WERI-Rb-1 (cell line): ENCODE data around the gene PGS1.

ENCODE experiments used
- DNase-seq: peaks from one replicate; pipeline ENCODE4 v3.0.0-alpha.2; 2020
- H3K27ac ChIP-seq: fragments of 250-450 bp; sonication (Bioruptor Pico); 2 replicates; pipeline ENCODE4 v1.5.1; 2020; ENCODE audit warnings: mild to moderate bottlenecking, moderate library complexity
- H3K27me3 ChIP-seq: fragments of 250-450 bp; sonication (Bioruptor Pico); 2 replicates; pipeline ENCODE4 v1.5.1; 2021; ENCODE audit warnings: mild to moderate bottlenecking, low read depth, moderate library complexity; ENCODE audit not compliant: insufficient read depth, severe bottlenecking
- H3K36me3 ChIP-seq: fragments of 250-450 bp; sonication (Bioruptor Pico); 2 replicates; pipeline ENCODE4 v1.5.1; 2020; ENCODE audit warnings: mild to moderate bottlenecking, moderate library complexity
- H3K4me3 ChIP-seq: 2 replicates; pipeline ENCODE4 v1.5.1; 2011; ENCODE audit warnings: low read depth, mild to moderate bottlenecking, control low read depth, low read length
- H3K9me3 ChIP-seq: fragments of 250-450 bp; sonication (Bioruptor Pico); 2 replicates; pipeline ENCODE4 v1.5.1; 2021; ENCODE audit warnings: mild to moderate bottlenecking, moderate library complexity; ENCODE audit not compliant: severe bottlenecking
- CTCF ChIP-seq: IDR thresholded peaks from 2 replicates; pipeline ENCODE4 v1.5.1; 2011; ENCODE audit warnings: low read depth, mild to moderate bottlenecking, control low read depth, inconsistent platforms, low read length

The PGS1 gene

GRCh38 chr17:78438271-78438691 lies 59.8 kb downstream of the PGS1 start:
- H3K27ac ChIP-seq, result no peak overlapping the region
- no peaks in the 10 kb centered on the region for H3K27me3 ChIP-seq
- no peak for DNase-seq
- no peak for TF ChIP-seq CTCF
- H3K4me3 ChIP-seq, result no peak overlapping the region
- no peaks in the 10 kb centered on the region for H3K9me3 ChIP-seq
- no peaks in the 10 kb centered on the region for H3K36me3 ChIP-seq

DNA sequence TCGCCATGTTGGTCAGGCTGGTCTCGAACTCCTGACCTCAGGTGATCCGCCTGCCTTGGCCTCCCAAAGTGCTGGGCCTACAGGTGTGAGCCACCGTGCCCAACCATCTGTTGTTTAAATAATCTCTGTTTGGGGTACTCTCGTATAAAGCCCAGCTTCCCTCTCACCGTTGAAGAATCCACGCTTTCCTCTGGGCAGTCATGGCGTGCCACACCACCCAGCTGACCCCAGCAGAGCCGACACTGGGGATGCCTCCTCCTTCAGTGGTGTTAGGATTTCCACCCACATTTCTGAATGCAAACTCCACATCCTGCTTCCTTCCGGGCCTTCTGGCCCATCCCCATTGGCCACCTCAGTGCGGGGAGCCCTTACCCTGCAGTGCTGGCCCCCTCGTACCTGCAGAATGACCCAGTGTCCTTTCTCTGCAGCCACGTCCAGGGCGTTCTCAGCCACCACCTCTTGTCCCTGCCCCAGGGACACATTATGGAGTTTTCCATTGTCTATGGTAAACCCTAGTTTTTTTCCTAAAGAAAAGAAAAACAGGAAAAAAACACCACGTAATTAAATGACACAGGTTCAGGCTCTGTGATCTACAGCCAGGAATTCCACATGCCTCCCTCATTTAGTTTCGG lies 60.4 kb downstream of the PGS1 start:
- no peaks in the 10 kb centered on the region for H3K36me3 ChIP-seq

GRCh38 chr17:78441271-78441971 lies 63.0 kb downstream of the PGS1 start:
- peak; percentile 77 for DNase-seq
- H3K27ac ChIP-seq, result no peak overlapping the region; the same call in 1 of the 2 replicates
- H3K36me3 ChIP-seq, result no peaks in the 10 kb centered on the region
- no peaks in the 10 kb centered on the region for H3K27me3 ChIP-seq
- H3K9me3 ChIP-seq, result no peaks in the 10 kb centered on the region
- no peak overlapping the region for H3K4me3 ChIP-seq
- TF ChIP-seq CTCF, result no peak

More for the DNA sequence above, 60.4 kb downstream of the PGS1 start:
- no peak for DNase-seq
- no peak overlapping the region for H3K4me3 ChIP-seq
- no peak overlapping the region for H3K27ac ChIP-seq
- TF ChIP-seq CTCF, result no peak
- H3K9me3 ChIP-seq, result no peaks in the 10 kb centered on the region
- H3K27me3 ChIP-seq, result no peaks in the 10 kb centered on the region

- no peak for TF ChIP-seq CTCF
- no peaks in the 10 kb centered on the region for H3K9me3 ChIP-seq
- H3K27ac ChIP-seq, result no peak overlapping the region
- no peaks in the 10 kb centered on the region for H3K36me3 ChIP-seq
- no peak for DNase-seq
- H3K27me3 ChIP-seq, result no peaks in the 10 kb centered on the region
- no peak overlapping the region for H3K4me3 ChIP-seq
Measured at GRCh38 chr17:78442648-78443218, 64.3 kb downstream of the PGS1 start.

- no peaks in the 10 kb centered on the region for H3K9me3 ChIP-seq
- no peak for TF ChIP-seq CTCF
- H3K4me3 ChIP-seq, result no peak overlapping the region
- no peaks in the 10 kb centered on the region for H3K27me3 ChIP-seq
- no peak for DNase-seq
- no peaks in the 10 kb centered on the region for H3K36me3 ChIP-seq
- H3K27ac ChIP-seq, result no peak overlapping the region
Measured at GRCh38 chr17:78444392-78444791, 65.9 kb downstream of the PGS1 start.
